ENCODE data around the gene DUOX2. TPM values are rescaled to one million over a fixed set of nuclear protein-coding genes. Genes with fewer than 3 reads are reported as not detected.

The DUOX2 gene
- total RNA-seq = 0.02 TPM in 1 of 2 replicates, not detected in the other
- long read RNA-seq = 0 reads

GRCh38 chr15:45114076-45114750 is at the start of gene DUOX2, which contains the start of gene DUOXA2:
DUOX2 (minus strand) TSS chr15:45114172; CDS start chr15:45113411, 761 bp downstream.
DUOXA2 (plus strand) TSS chr15:45114326; CDS start chr15:45114606, 280 bp downstream.
- peaks cover 13% of the 10 kb centered on the region for H3K4me1 Mint-ChIP-seq
- no peak within 1 kb of the TSS for H3K27ac Mint-ChIP-seq (ENCODE audit: unreplicated experiment)
- DNase-seq (ENCODE audit: low read depth, low spot score) = no peak
- H3K36me3 Mint-ChIP-seq (ENCODE audit: low read depth) = no peaks in the 10 kb centered on the region
- no peak within 1 kb of the TSS for H3K4me3 Mint-ChIP-seq
- H3K27me3 Mint-ChIP-seq (ENCODE audit: low read depth) = peaks cover 79% of the 10 kb centered on the region
- TF ChIP-seq CTCF (conservative IDR thresholded peaks at IDR 0.05) = no peak
- peaks cover 4% of the 10 kb centered on the region for H3K9me3 Mint-ChIP-seq

- no peak overlapping the region for H3K27ac Mint-ChIP-seq (ENCODE audit: unreplicated experiment)
- H3K27me3 Mint-ChIP-seq (ENCODE audit: low read depth) = peaks cover 8% of the 10 kb centered on the region
- no peaks in the 10 kb centered on the region for H3K36me3 Mint-ChIP-seq (ENCODE audit: low read depth)
- H3K4me3 Mint-ChIP-seq = peak overlapping the region; percentile 80
- TF ChIP-seq CTCF (conservative IDR thresholded peaks at IDR 0.05) = no peak
- no peak for DNase-seq (ENCODE audit: low read depth, low spot score)
- no peaks in the 10 kb centered on the region for H3K9me3 Mint-ChIP-seq
- peaks cover 30% of the 10 kb centered on the region for H3K4me1 Mint-ChIP-seq
Observed at GRCh38 chr15:45163508-45163856, 49.5 kb upstream of the DUOX2 start.

GRCh38 chr15:45162771-45163507 is 49.0 kb upstream of the DUOX2 start:
- DNase-seq (ENCODE audit: low read depth, low spot score) = peak; percentile 78
- Mint-ChIP-seq H3K36me3 (ENCODE audit: low read depth) (no peaks in the 10 kb centered on the region), H3K27me3 (ENCODE audit: low read depth) (peaks cover 8% of the 10 kb centered on the region), H3K9me3 (no peaks in the 10 kb centered on the region), H3K4me1 (peaks cover 33% of the 10 kb centered on the region), H3K27ac (ENCODE audit: unreplicated experiment) (peak overlapping the region; percentile 71), H3K4me3 (peak overlapping the region; percentile 80)
- TF ChIP-seq CTCF (conservative IDR thresholded peaks at IDR 0.05) = peak; percentile 87

GRCh38 chr15:45161666-45162065 is 47.7 kb upstream of the DUOX2 start:
- H3K4me3 Mint-ChIP-seq = peak overlapping the region; percentile 70
- no peak overlapping the region for H3K27ac Mint-ChIP-seq (ENCODE audit: unreplicated experiment)
- no peaks in the 10 kb centered on the region for H3K9me3 Mint-ChIP-seq
- H3K36me3 Mint-ChIP-seq (ENCODE audit: low read depth) = peaks cover 2% of the 10 kb centered on the region
- H3K27me3 Mint-ChIP-seq (ENCODE audit: low read depth) = peaks cover 9% of the 10 kb centered on the region
- DNase-seq (ENCODE audit: low read depth, low spot score) = no peak
- peaks cover 39% of the 10 kb centered on the region for H3K4me1 Mint-ChIP-seq
- TF ChIP-seq CTCF (conservative IDR thresholded peaks at IDR 0.05) = no peak

GRCh38 chr15:45157974-45158373 is 44.0 kb upstream of the DUOX2 start:
- no peak for TF ChIP-seq CTCF (conservative IDR thresholded peaks at IDR 0.05)
- Mint-ChIP-seq H3K36me3 (ENCODE audit: low read depth) (peaks cover 3% of the 10 kb centered on the region), H3K4me1 (peaks cover 29% of the 10 kb centered on the region), H3K4me3 (peak overlapping the region; percentile 66), H3K27ac (ENCODE audit: unreplicated experiment) (no peak overlapping the region), H3K27me3 (ENCODE audit: low read depth) (peaks cover 9% of the 10 kb centered on the region), H3K9me3 (no peaks in the 10 kb centered on the region)
- DNase-seq (ENCODE audit: low read depth, low spot score) = no peak
